Adipose tissue (tissue), 3 donors: Measurements from ENCODE around the gene SEC14L3. TPM values are rescaled to one million over a fixed set of nuclear protein-coding genes. Genes with fewer than 3 reads are reported as not detected.

ENCODE experiments used
- H3K27ac ChIP-seq: one replicate; pipeline ENCODE4 v1.5.1; 2013; ENCODE audit warnings: low read depth, low read length
- WGBS, 3 donors: extraction: QIAGEN DNeasy Blood & Tissue Kit; methylation state at CpG; one replicate each; pipeline ENCODE4 v1.1.7; 2013; 5-methylcytosine and 5-hydroxymethylcytosine counted together
- polyA plus RNA-seq, 3 donors: library from polyadenylated mRNA; stranded (reverse); fragments of 200-250 nt; gene quantifications; one replicate each; pipeline ENCODE4 v1.2.3, GENCODE V29; 2013
- donor health status: healthy with polysubstance abuse.
- donor health status: Bipolar disorder and iron deficiency.
- donor health status: healthy.

The SEC14L3 gene
- polyA plus RNA-seq, 3 donors, result not detected

GRCh38 chr22:30411780-30412179, 60.0 kb downstream of the SEC14L3 start:
- 81 to 84% (median 83%) methylated on average over 3 of the region's 3 CpGs for WGBS, 3 donors
- H3K27ac ChIP-seq, result no peak overlapping the region

Other genes starting within 250 kb of the SEC14L3 start
- 100 to 1,000 TPM in 1 of 3 donors, 1 to 10 TPM in 1, under 1 TPM in 1; 0.60 to 117 (median 4.5) TPM for gene LIF, start 225.3 kb downstream of the SEC14L3 start, polyA plus RNA-seq
- gene OSM, start 205.2 kb downstream of the SEC14L3 start, polyA plus RNA-seq, result 10 to 100 TPM in 1 of 3 donors, 1 to 10 TPM in 1, under 1 TPM in 1; 0.45 to 14.7 (median 7.7) TPM
- 10 to 100 TPM in 2 of 3 donors, 1 to 10 TPM in 1; 8.7 to 27.3 (median 19.3) TPM for gene CASTOR1, start 182.5 kb downstream of the SEC14L3 start, polyA plus RNA-seq
- 10 to 100 TPM; 10.8 to 33.3 (median 17.8) TPM for gene TBC1D10A, start 145.1 kb downstream of the SEC14L3 start, polyA plus RNA-seq
- gene SF3A1, start 115.1 kb downstream of the SEC14L3 start, polyA plus RNA-seq, result 10 to 100 TPM; 22.8 to 34.7 (median 24.9) TPM
- gene CCDC157, start 115.0 kb downstream of the SEC14L3 start, polyA plus RNA-seq, result 1 to 10 TPM; 1.3 to 1.5 (median 1.5) TPM
- gene RNF215, start 84.6 kb downstream of the SEC14L3 start, polyA plus RNA-seq, result 10 to 100 TPM in 2 of 3 donors, 1 to 10 TPM in 1; 6.7 to 11.2 (median 11.1) TPM
- gene SEC14L2, start 75.0 kb downstream of the SEC14L3 start, polyA plus RNA-seq, result 1 to 10 TPM; 2.7 to 3.8 (median 3.6) TPM
- gene MTFP1, start 46.2 kb downstream of the SEC14L3 start, polyA plus RNA-seq, result 10 to 100 TPM; 12.7 to 20.4 (median 20.4) TPM
- under 1 TPM in 2 of 3 donors, not detected in 1; 0.04 to 0.05 TPM for gene SEC14L4, start 33.7 kb upstream of the SEC14L3 start, polyA plus RNA-seq
- 1 to 10 TPM in 1 of 3 donors, under 1 TPM in 2; 0.11 to 1.3 (median 0.37) TPM for gene SEC14L6, start 74.7 kb upstream of the SEC14L3 start, polyA plus RNA-seq
- 1 to 10 TPM in 1 of 3 donors, under 1 TPM in 2; 0.34 to 4.5 (median 0.58) TPM for gene GAL3ST1, start 102.6 kb upstream of the SEC14L3 start, polyA plus RNA-seq
- gene PES1, start 119.9 kb upstream of the SEC14L3 start, polyA plus RNA-seq, result 10 to 100 TPM; 45.1 to 56.0 (median 45.8) TPM
- gene TCN2, start 135.2 kb upstream of the SEC14L3 start, polyA plus RNA-seq, result 10 to 100 TPM in 2 of 3 donors, 1 to 10 TPM in 1; 5.4 to 38.3 (median 29.2) TPM
- gene SLC35E4, start 163.8 kb upstream of the SEC14L3 start, polyA plus RNA-seq, result 1 to 10 TPM; 1.1 to 3.6 (median 1.3) TPM
- gene DUSP18, start 195.9 kb upstream of the SEC14L3 start, polyA plus RNA-seq, result 1 to 10 TPM; 2.0 to 3.8 (median 2.7) TPM
- 1 to 10 TPM in 1 of 3 donors, under 1 TPM in 2; 0.58 to 1.1 (median 0.79) TPM for gene OSBP2, start 222.9 kb upstream of the SEC14L3 start, polyA plus RNA-seq